GM06990 (cell line): ENCODE measurements around the gene NIPAL3.
"Not testable (repeated sequence)": the region's sequence is repeated elsewhere in the genome, so short reads cannot be mapped to it uniquely, and the experiment has no call there.

ENCODE experiments used
- DNase-seq: peaks from one replicate; pipeline ENCODE4 v3.0.0-alpha.2; 2011; ENCODE audit not compliant: insufficient read length; ENCODE audit errors: extremely low read depth
- H3K27me3 ChIP-seq: replicated peaks from 2 replicates; pipeline ENCODE4 v1.6.0; 2011; ENCODE audit warnings: low read length; ENCODE audit not compliant: control insufficient read depth, insufficient read depth
- H3K36me3 ChIP-seq: 2 replicates; pipeline ENCODE4 v1.5.1; 2011; ENCODE audit warnings: low read length; ENCODE audit not compliant: control insufficient read depth, insufficient read depth
- H3K4me3 ChIP-seq: replicated peaks from 2 replicates; pipeline ENCODE4 v1.5.1; 2011; ENCODE audit warnings: low read depth, mild to moderate bottlenecking, control low read depth, low read length
- TF ChIP-seq, protein P1 (sequence below): IDR thresholded peaks from 2 replicates; pipeline ENCODE4 v1.5.1; 2011; ENCODE audit warnings: low read length, control low read depth, mild to moderate bottlenecking, inconsistent platforms; ENCODE audit not compliant: insufficient read depth, poor library complexity, severe bottlenecking

The NIPAL3 gene

GRCh38 chr1:24457866-24458265 is 42.3 kb downstream of the NIPAL3 start:
- TF ChIP-seq, protein P1, sequence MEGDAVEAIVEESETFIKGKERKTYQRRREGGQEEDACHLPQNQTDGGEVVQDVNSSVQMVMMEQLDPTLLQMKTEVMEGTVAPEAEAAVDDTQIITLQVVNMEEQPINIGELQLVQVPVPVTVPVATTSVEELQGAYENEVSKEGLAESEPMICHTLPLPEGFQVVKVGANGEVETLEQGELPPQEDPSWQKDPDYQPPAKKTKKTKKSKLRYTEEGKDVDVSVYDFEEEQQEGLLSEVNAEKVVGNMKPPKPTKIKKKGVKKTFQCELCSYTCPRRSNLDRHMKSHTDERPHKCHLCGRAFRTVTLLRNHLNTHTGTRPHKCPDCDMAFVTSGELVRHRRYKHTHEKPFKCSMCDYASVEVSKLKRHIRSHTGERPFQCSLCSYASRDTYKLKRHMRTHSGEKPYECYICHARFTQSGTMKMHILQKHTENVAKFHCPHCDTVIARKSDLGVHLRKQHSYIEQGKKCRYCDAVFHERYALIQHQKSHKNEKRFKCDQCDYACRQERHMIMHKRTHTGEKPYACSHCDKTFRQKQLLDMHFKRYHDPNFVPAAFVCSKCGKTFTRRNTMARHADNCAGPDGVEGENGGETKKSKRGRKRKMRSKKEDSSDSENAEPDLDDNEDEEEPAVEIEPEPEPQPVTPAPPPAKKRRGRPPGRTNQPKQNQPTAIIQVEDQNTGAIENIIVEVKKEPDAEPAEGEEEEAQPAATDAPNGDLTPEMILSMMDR = no peak
- Histone ChIP-seq H3K4me3 (no peak overlapping the region), H3K36me3 (peaks cover 16% of the 10 kb centered on the region), H3K27me3 (no peaks in the 10 kb centered on the region)
- DNase-seq = no peak

DNA sequence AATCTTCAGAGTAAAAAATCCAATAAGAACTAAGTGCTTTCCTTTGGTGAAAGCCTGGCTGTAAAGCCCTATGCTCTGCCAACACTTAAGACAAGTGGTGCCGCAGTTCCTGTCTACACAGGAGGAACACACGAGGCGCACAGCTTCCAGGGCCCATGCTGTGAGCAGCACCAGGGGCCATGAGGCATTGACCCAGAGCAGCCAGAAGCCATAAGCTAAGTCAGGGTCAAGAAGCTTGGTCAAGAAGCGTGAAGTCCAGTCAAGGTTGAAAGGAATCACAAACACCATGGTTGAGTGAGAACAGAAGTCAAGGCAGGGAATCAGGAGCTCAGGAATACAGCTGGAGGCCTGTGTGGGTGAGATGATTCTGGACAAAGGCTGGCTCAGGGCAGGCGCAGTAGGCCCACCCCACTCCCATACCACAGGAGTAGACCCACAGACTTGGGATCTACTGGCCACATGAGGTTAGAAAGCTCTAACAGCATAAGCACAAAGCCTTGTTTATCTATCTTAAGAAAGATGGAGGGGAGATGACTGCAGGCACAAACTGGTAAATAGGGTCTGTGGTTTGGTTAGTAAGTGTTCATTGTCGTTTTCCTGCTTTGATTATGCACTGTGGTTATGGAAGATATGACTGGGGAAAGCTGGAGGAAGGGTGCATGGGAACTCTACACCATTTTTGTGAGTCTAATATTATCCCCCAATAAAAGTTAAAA is 44.1 kb downstream of the NIPAL3 start:
- TF ChIP-seq, protein P1 = no peak

GRCh38 chr1:24462128-24462527 is 46.5 kb downstream of the NIPAL3 start:
- DNase-seq, H3K27me3 ChIP-seq, H3K4me3 ChIP-seq, H3K36me3 ChIP-seq: not testable (repeated sequence)

More for the DNA sequence above, 44.1 kb downstream of the NIPAL3 start:
- no peaks in the 10 kb centered on the region for H3K27me3 ChIP-seq
- H3K4me3 ChIP-seq = no peak overlapping the region
- no peak for DNase-seq
- peaks cover 16% of the 10 kb centered on the region for H3K36me3 ChIP-seq

GRCh38 chr1:24463776-24464735 is 48.5 kb downstream of the NIPAL3 start:
- Histone ChIP-seq H3K36me3 (peaks cover 5% of the 10 kb centered on the region; the same call in 1 of the 2 replicates), H3K4me3 (no peak overlapping the region), H3K27me3 (no peaks in the 10 kb centered on the region)
- DNase-seq = no peak
- TF ChIP-seq, protein P1 = no peak

DNA sequence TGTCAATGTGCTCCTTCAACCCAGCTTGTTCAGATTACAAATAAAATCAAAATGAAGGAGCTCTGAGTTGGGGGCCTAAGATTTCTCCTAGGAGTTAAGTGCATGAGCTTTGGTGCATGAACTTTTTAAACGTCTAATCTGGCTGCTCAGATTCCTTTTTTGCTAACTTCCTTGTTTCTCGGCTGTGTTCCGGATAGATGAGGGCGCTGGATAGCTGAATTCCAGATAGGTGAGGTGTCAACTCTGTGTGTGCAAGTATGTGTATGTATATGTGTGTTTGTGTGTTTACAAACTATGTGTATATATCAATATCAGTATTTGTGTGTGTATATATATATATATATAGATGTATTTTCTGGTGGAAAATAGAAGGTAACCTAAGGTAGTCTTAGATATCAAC is 49.5 kb downstream of the NIPAL3 start:
- peaks cover 3% of the 10 kb centered on the region; the same call in 1 of the 2 replicates for H3K36me3 ChIP-seq
- no peak overlapping the region for H3K4me3 ChIP-seq
- no peak for DNase-seq
- H3K27me3 ChIP-seq = no peaks in the 10 kb centered on the region
- TF ChIP-seq, protein P1 = no peak

DNA sequence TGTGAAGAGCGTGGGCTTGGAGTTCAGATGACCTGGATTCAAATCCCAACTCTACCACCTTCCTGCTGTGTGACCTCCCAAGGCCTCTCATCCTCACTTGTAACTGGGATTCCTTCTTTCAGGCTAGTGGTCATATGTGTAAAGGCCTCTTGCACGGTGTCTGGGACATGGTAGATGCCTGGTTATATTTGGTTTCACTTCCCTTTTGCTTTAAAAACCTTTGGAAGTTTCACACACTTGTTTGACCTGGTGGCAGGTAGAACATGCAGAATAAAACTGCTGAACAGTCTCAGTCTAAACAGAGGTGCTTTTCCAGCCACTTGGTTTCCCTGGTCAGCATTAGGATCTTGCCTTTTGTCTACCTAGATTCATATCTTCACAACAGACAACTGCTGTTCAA is 50.0 kb downstream of the NIPAL3 start:
- DNase-seq = no peak
- TF ChIP-seq, protein P1 = no peak

More for the DNA sequence above, 50.0 kb downstream of the NIPAL3 start:
- peaks cover 2% of the 10 kb centered on the region; the same call in 1 of the 2 replicates for H3K36me3 ChIP-seq
- no peaks in the 10 kb centered on the region for H3K27me3 ChIP-seq
- H3K4me3 ChIP-seq = no peak overlapping the region
